H1 (cell line): Measurements from ENCODE around the gene ANXA3. TPM values are rescaled to one million over a fixed set of nuclear protein-coding genes. Genes with fewer than 3 reads are reported as not detected.

Source experiments
- CTCF ChIA-PET: fragments of 300-600 bp; sonication (Branson Sonifier 250); formaldehyde crosslinking; loops from one replicate; lab custom pipeline; 2021; ENCODE audit not compliant: partially characterized antibody; lab: Charles Lee
- POLR2A ChIA-PET: fragments of 300-600 bp; sonication (Branson Sonifier 250); formaldehyde crosslinking; loops from one replicate; lab custom pipeline; 2021; ENCODE audit warnings: inconsistent platforms; ENCODE audit not compliant: partially characterized antibody; lab: Charles Lee
- DNase-seq, 2 experiments: peaks; one replicate each; pipeline versions ENCODE4 v3.0.0 to v3.0.0-alpha.2; 2010 to 2022; ENCODE audit warnings: low spot score in 2 of 2, low read depth in 1 of 2, mixed read lengths in 1 of 2
- FAIRE-seq: peaks from 2 replicates; lab custom pipeline; 2011; peaks lifted over from hg19 to GRCh38; lab: Jason Lieb, UNC
- H2AFZ ChIP-seq: 2 replicates; pipeline ENCODE4 v1.8.1; 2012; ENCODE audit warnings: low read length, inconsistent platforms
- H2AK5ac ChIP-seq: 2 replicates; pipeline ENCODE4 v1.6.1; 2013; ENCODE audit warnings: low read depth, low read length
- H2BK120ac ChIP-seq: replicated peaks from 2 replicates; pipeline ENCODE3; 2013; ENCODE audit warnings: low read depth, low read length, inconsistent platforms
- H2BK12ac ChIP-seq: 2 replicates; pipeline ENCODE4 v1.6.1; 2013; ENCODE audit warnings: low read depth, low read length
- H2BK15ac ChIP-seq: 2 replicates; pipeline ENCODE4 v1.6.1; 2013; ENCODE audit warnings: low read length
- H2BK20ac ChIP-seq: 2 replicates; pipeline ENCODE4 v1.6.1; 2013; ENCODE audit warnings: low read length
- H2BK5ac ChIP-seq: 2 replicates; pipeline ENCODE4 v1.6.1; 2013; ENCODE audit warnings: low read depth, low read length
- H3K14ac ChIP-seq: 2 replicates; pipeline ENCODE4 v1.6.1; 2013; ENCODE audit warnings: inconsistent platforms; ENCODE audit not compliant: insufficient read length
- H3K18ac ChIP-seq: 2 replicates; pipeline ENCODE4 v1.6.1; 2013; ENCODE audit warnings: low read length; ENCODE audit errors: extremely low read depth
- H3K23ac ChIP-seq: 2 replicates; pipeline ENCODE4 v1.6.1; 2013; ENCODE audit warnings: inconsistent platforms; ENCODE audit not compliant: insufficient read length
- H3K23me2 ChIP-seq: 2 replicates; pipeline ENCODE4 v1.6.1; 2013; ENCODE audit warnings: low read depth, low read length
- H3K27ac ChIP-seq: 2 replicates; pipeline ENCODE4 v1.6.1; 2011; ENCODE audit warnings: low read depth, low read length, inconsistent platforms
- H3K27me3 ChIP-seq, 4 experiments: replicated peaks in 1 of 4; 1 replicate in 1 of 4; 2 replicates in 3 of 4; pipeline versions ENCODE4 v1.6.1 to v1.8.1; 2011 to 2013; ENCODE audit warnings: low read length in 3 of 4, mild to moderate bottlenecking in 3 of 4, inconsistent platforms in 2 of 4, mixed read lengths in 2 of 4, moderate library complexity in 1 of 4; ENCODE audit not compliant: control insufficient read depth in 3 of 4, insufficient read depth in 3 of 4; ENCODE audit errors: extremely low read depth in 1 of 4
- H3K36me3 ChIP-seq, 4 experiments: 2 replicates each; pipeline versions ENCODE4 v1.6.1 to v1.8.1; 2011 to 2013; ENCODE audit warnings: mild to moderate bottlenecking in 4 of 4, low read length in 3 of 4, moderate library complexity in 2 of 4, control low read depth in 1 of 4, inconsistent platforms in 1 of 4; ENCODE audit not compliant: insufficient read depth in 4 of 4, control insufficient read depth in 2 of 4
- H3K4ac ChIP-seq: replicated peaks from 2 replicates; pipeline ENCODE3; 2013; ENCODE audit warnings: low read length, low read depth, mixed read lengths, inconsistent platforms; ENCODE audit not compliant: insufficient read length
- H3K4me1 ChIP-seq, 4 experiments: replicated peaks in 1 of 4; 1 replicate in 1 of 4; 2 replicates in 3 of 4; pipeline versions ENCODE4 v1.6.1 to v1.8.1; 2011 to 2013; ENCODE audit warnings: low read length in 3 of 4, inconsistent platforms in 2 of 4, mixed read lengths in 1 of 4; ENCODE audit not compliant: insufficient read depth in 4 of 4, control insufficient read depth in 3 of 4
- H3K4me2 ChIP-seq, 2 experiments: 2 replicates each; pipeline versions ENCODE4 v1.6.1 to v1.8.1; 2011 to 2013; ENCODE audit warnings: low read depth in 2 of 2, low read length in 2 of 2, control low read depth in 1 of 2, inconsistent platforms in 1 of 2, mild to moderate bottlenecking in 1 of 2; ENCODE audit not compliant: insufficient read depth in 1 of 2
- H3K4me3 ChIP-seq, 4 experiments: fragments of 200-600, 300-600 bp in 1 of 4; sonication (generic), shearing (Covaris generic), sonication (Bioruptor Twin) in 1 of 4; 2 replicates each; pipeline versions ENCODE4 v1.5.1 to v1.8.1; 2011 to 2016; ENCODE audit warnings: low read length in 4 of 4, low read depth in 3 of 4, control low read depth in 2 of 4, inconsistent platforms in 2 of 4, mild to moderate bottlenecking in 2 of 4, mixed read lengths in 1 of 4, moderate library complexity in 1 of 4; ENCODE audit not compliant: insufficient read depth in 2 of 4; ENCODE audit errors: extremely low read depth in 1 of 4
- H3K56ac ChIP-seq: replicated peaks from 2 replicates; pipeline ENCODE3; 2013; ENCODE audit warnings: low read depth, mild to moderate bottlenecking, mixed read lengths, low read length, inconsistent platforms; ENCODE audit not compliant: insufficient read length
- H3K79me1 ChIP-seq: 2 replicates; pipeline ENCODE4 v1.6.1; 2013; ENCODE audit warnings: low read depth, low read length, control low read depth
- H3K79me2 ChIP-seq, 2 experiments: 2 replicates each; pipeline versions ENCODE4 v1.6.1 to v1.8.1; 2012 to 2013; ENCODE audit warnings: low read length in 2 of 2, mild to moderate bottlenecking in 2 of 2, inconsistent platforms in 1 of 2; ENCODE audit not compliant: insufficient read depth in 2 of 2, control insufficient read depth in 1 of 2
- H3K9ac ChIP-seq, 4 experiments: replicated peaks in 1 of 4; 1 replicate in 1 of 4; 2 replicates in 3 of 4; pipeline versions ENCODE4 v1.6.1 to v1.8.1; 2011 to 2013; ENCODE audit warnings: low read depth in 3 of 4, low read length in 3 of 4, control low read depth in 2 of 4, mild to moderate bottlenecking in 2 of 4, moderate library complexity in 2 of 4, inconsistent platforms in 1 of 4; ENCODE audit errors: extremely low read depth in 1 of 4
- H3K9me3 ChIP-seq, 2 experiments: 2 replicates each; pipeline versions ENCODE4 v1.6.1 to v1.8.1; 2012 to 2013; ENCODE audit warnings: mild to moderate bottlenecking in 2 of 2, moderate library complexity in 2 of 2, control low read depth in 1 of 2, inconsistent platforms in 1 of 2, low read depth in 1 of 2, low read length in 1 of 2, mixed read lengths in 1 of 2; ENCODE audit not compliant: insufficient read depth in 2 of 2
- H4K20me1 ChIP-seq, 2 experiments: replicated peaks in 1 of 2; 2 replicates each; pipeline versions ENCODE3 to v1.8.1; 2011 to 2013; ENCODE audit warnings: inconsistent platforms in 2 of 2, low read length in 2 of 2, mild to moderate bottlenecking in 1 of 2; ENCODE audit not compliant: insufficient read depth in 2 of 2, control insufficient read depth in 1 of 2
- H4K5ac ChIP-seq: 2 replicates; pipeline ENCODE4 v1.6.1; 2013; ENCODE audit warnings: low read length, low read depth, mixed read lengths, inconsistent platforms; ENCODE audit not compliant: insufficient read length
- H4K8ac ChIP-seq: 2 replicates; pipeline ENCODE4 v1.8.0; 2013; ENCODE audit warnings: mild to moderate bottlenecking, moderate library complexity, low read length, inconsistent platforms; ENCODE audit not compliant: insufficient read depth; ENCODE audit errors: extremely low read depth
- H4K91ac ChIP-seq: replicated peaks from 2 replicates; pipeline ENCODE3; 2013; ENCODE audit warnings: low read length, mixed read lengths, inconsistent platforms; ENCODE audit not compliant: insufficient read length
- ATF3 ChIP-seq: IDR thresholded peaks from 2 replicates; pipeline ENCODE4 v1.6.1; 2011; ENCODE audit warnings: low read depth, mild to moderate bottlenecking, low read length; ENCODE audit not compliant: insufficient read depth
- CREB1 ChIP-seq: IDR thresholded peaks from 2 replicates; pipeline ENCODE4 v1.6.1; 2012; ENCODE audit warnings: inconsistent platforms
- HDAC2 ChIP-seq, 2 experiments: fragments of 300-600 bp in 1 of 2; sonication (generic) in 1 of 2; IDR thresholded peaks; 2 replicates each; pipeline ENCODE4 v1.6.1; 2011 to 2012; ENCODE audit warnings: low read depth in 2 of 2, low read length in 2 of 2, mild to moderate bottlenecking in 2 of 2, moderate library complexity in 2 of 2, borderline replicate concordance in 1 of 2, inconsistent platforms in 1 of 2
- PHF8 ChIP-seq: fragments of 200-600 bp; sonication (generic); conservative IDR thresholded peaks from 2 replicates; pipeline ENCODE4 v1.7.1; 2012; ENCODE audit warnings: low read depth, mild to moderate bottlenecking, inconsistent platforms, low read length, moderate library complexity
- RNF2 ChIP-seq: fragments of 200-900, 300-1000 bp; sonication (generic); IDR thresholded peaks from 2 replicates; pipeline ENCODE4 v1.7.1; 2016; ENCODE audit warnings: borderline replicate concordance, low read depth, mild to moderate bottlenecking, antibody characterized with exemption, low read length; ENCODE audit not compliant: poor library complexity, severe bottlenecking; ENCODE audit errors: missing control alignments
- SIRT6 ChIP-seq: IDR thresholded peaks from one replicate; pipeline ENCODE4 v1.7.1; 2012; ENCODE audit warnings: low read length, inconsistent platforms
- SP4 ChIP-seq: IDR thresholded peaks from 2 replicates; pipeline ENCODE4 v1.6.1; 2012; ENCODE audit warnings: low read length, inconsistent platforms
- SUZ12 ChIP-seq: fragments of 200-600 bp; sonication (generic); IDR thresholded peaks from 2 replicates; pipeline ENCODE4 v1.6.1; 2012; ENCODE audit warnings: mild to moderate bottlenecking, inconsistent platforms, low read length, moderate library complexity, mixed read lengths
- TBP ChIP-seq: IDR thresholded peaks from 2 replicates; pipeline ENCODE4 v1.6.1; 2011; ENCODE audit warnings: low read depth, low read length, improper control_type of control experiment
- TEAD4 ChIP-seq: IDR thresholded peaks from 2 replicates; pipeline ENCODE4 v1.6.1; 2012; ENCODE audit warnings: low read depth, low read length, inconsistent platforms, mixed read lengths
- WGBS, 2 experiments: shearing (Covaris generic) in 1 of 2; methylation state at CpG; one replicate each; pipeline versions ENCODE4 v1.1.6 to v1.1.7; 2013 to 2015; ENCODE audit warnings: low lambda C conversion rate in 2 of 2, mixed read lengths in 2 of 2, inconsistent platforms in 1 of 2, low coverage in 1 of 2, missing lambda C conversion rate in 1 of 2; ENCODE audit not compliant: insufficient replicate concordance in 2 of 2, insufficient coverage in 1 of 2, insufficient read length in 1 of 2; ENCODE audit errors: extremely low coverage in 1 of 2, missing lambda C conversion rate in 1 of 2; 5-methylcytosine and 5-hydroxymethylcytosine counted together
- polyA plus RNA-seq, 7 experiments: library from polyadenylated mRNA; depleted of rRNA in 3 of 7; stranded (reverse) in 5 of 7; unstranded in 2 of 7; fragments of >200 nt in 5 of 7; fragments of 200-250 nt in 2 of 7; gene quantifications; 1 replicate in 5 of 7; 2 replicates in 1 of 7; 4 replicates in 1 of 7; pipeline versions ENCODE4 v1.2.1 to v1.2.3, GENCODE V29; 2011 to 2013; ENCODE audit warnings: missing spikeins in 2 of 7, mixed read lengths in 2 of 7
- total RNA-seq: library from RNA; stranded (reverse); fragmentation: NEBNext Ultra II Directional; extraction: Animal tissue kit (Norgen Biotek cat#: 25700); gene quantifications from 2 replicates; pipeline ENCODE4 v1.2.1, GENCODE V29; 2021
- TF ChIP-seq, protein P1 (sequence below): IDR thresholded peaks from 2 replicates; pipeline ENCODE4 v1.6.1; 2012; ENCODE audit warnings: low read length, inconsistent platforms

The ANXA3 gene
- total and polyA plus RNA-seq, 2 of the 8 experiments (the other 6 are each of a cell fraction or from before 2014, with no cell fraction given): 10.3 to 27.3 TPM

DNA sequence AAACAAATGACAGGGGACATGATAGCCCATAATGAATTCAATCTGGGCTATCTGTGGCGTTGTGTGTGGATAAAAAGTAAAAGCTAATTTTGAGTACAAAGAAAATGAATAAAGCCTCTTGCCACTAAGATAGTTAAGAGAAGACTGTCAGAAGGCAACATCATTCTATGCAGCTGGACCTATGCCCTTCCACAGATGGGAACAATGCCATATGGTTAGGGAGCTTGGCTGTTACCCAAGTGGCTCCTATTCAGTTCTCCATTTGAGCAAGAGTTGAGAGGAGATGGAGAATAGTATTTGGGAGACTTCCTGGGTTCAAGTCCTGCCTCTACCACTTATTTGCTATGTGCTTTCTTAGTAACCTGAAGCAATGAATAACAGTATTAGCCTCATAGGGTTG lies 107.7 kb downstream of the ANXA3 start:
- H3K9me3 ChIP-seq: no peaks in the 10 kb centered on the region
- no peak overlapping the region for H3K23ac ChIP-seq
- H3K27me3 ChIP-seq: no peaks in the 10 kb centered on the region; a peak in 1 of 7 replicates
- H4K20me1 ChIP-seq: no peaks in the 10 kb centered on the region
- H3K23me2 ChIP-seq: no peaks in the 10 kb centered on the region
- no peak overlapping the region for H3K9ac ChIP-seq
- H4K91ac ChIP-seq: no peak overlapping the region
- H2BK20ac ChIP-seq: no peak overlapping the region
- no peaks in the 10 kb centered on the region for H3K79me1 ChIP-seq
- H3K27ac ChIP-seq: no peak overlapping the region
- H3K4me3 ChIP-seq: no peak overlapping the region
- ChIA-PET POLR2A (no interaction called here), CTCF (interaction anchor here (1.0 to 2.1 kb wide), 2 partner anchors 14 to 28 kb away, joined by 3 to 16 read pairs; no protein-coding TSS in a partner anchor)
- FAIRE-seq (no peak), DNase-seq (no peak)
- no peak overlapping the region for H3K18ac ChIP-seq
- H2AFZ ChIP-seq: no peak overlapping the region
- no peak overlapping the region for H3K14ac ChIP-seq
- H3K4me2 ChIP-seq: no peak overlapping the region
- no peaks in the 10 kb centered on the region for H3K36me3 ChIP-seq
- H3K4me1 ChIP-seq: peaks cover under 1 to 11% (median 2%) of the 10 kb centered on the region in 4 experiments; a peak in 3 of 7 replicates
- H2AK5ac ChIP-seq: no peak overlapping the region
- no peak overlapping the region for H2BK12ac ChIP-seq
- no peak overlapping the region for H3K4ac ChIP-seq
- no peak overlapping the region for H2BK120ac ChIP-seq
- 88% methylated on average over 1 of the region's 1 CpG; no CpG with 5 or more reads in 1 of the 2 experiments for WGBS, 2 experiments
- H3K79me2 ChIP-seq: no peaks in the 10 kb centered on the region
- H2BK15ac ChIP-seq: no peak overlapping the region
- no peak overlapping the region for H4K8ac ChIP-seq
- no peak overlapping the region for H4K5ac ChIP-seq
- no peak overlapping the region for H3K56ac ChIP-seq
- H2BK5ac ChIP-seq: no peak overlapping the region
- TF ChIP-seq SIRT6 (no peak), SP4 (no peak), TBP (no peak), HDAC2 (IDR thresholded peaks at IDR 0.05; ENCODE audit: borderline replicate concordance in 1 of 2, low read depth in 2 of 2, low read length in 2 of 2) (no peak), CREB1 (no peak), PHF8 (no peak), RNF2 (no peak), SUZ12 (no peak), ATF3 (no peak), TEAD4 (no peak)
- TF ChIP-seq, protein P1, sequence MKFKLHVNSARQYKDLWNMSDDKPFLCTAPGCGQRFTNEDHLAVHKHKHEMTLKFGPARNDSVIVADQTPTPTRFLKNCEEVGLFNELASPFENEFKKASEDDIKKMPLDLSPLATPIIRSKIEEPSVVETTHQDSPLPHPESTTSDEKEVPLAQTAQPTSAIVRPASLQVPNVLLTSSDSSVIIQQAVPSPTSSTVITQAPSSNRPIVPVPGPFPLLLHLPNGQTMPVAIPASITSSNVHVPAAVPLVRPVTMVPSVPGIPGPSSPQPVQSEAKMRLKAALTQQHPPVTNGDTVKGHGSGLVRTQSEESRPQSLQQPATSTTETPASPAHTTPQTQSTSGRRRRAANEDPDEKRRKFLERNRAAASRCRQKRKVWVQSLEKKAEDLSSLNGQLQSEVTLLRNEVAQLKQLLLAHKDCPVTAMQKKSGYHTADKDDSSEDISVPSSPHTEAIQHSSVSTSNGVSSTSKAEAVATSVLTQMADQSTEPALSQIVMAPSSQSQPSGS: no peak
